Parathyroid adenoma (tissue), 2 donors: ENCODE results near the gene GOLGA8B.

Experiments used
- H2AFZ ChIP-seq: fragments of 300-600 bp; sonication (generic); one replicate; pipeline ENCODE4 v1.7.0; 2017; ENCODE audit warnings: antibody characterized with exemption, mild to moderate bottlenecking
- H3K27ac ChIP-seq: fragments of 300-600 bp; sonication (generic); one replicate; pipeline ENCODE4 v1.7.0; 2017
- H3K27me3 ChIP-seq: fragments of 300-600 bp; sonication (generic); one replicate; pipeline ENCODE4 v1.7.0; 2017; ENCODE audit warnings: low read length; ENCODE audit not compliant: control insufficient read depth, insufficient read depth
- H3K36me3 ChIP-seq: fragments of 300-600 bp; sonication (generic); one replicate; pipeline ENCODE4 v1.7.0; 2017; ENCODE audit warnings: low read length; ENCODE audit not compliant: control insufficient read depth, insufficient read depth
- H3K4me1 ChIP-seq: fragments of 300-600 bp; sonication (generic); one replicate; pipeline ENCODE4 v1.7.0; 2017; ENCODE audit warnings: control low read depth
- H3K4me2 ChIP-seq: fragments of 300-600 bp; sonication (generic); one replicate; pipeline ENCODE4 v1.7.0; 2017; ENCODE audit warnings: low read length
- H3K4me3 ChIP-seq: fragments of 300-600 bp; sonication (generic); one replicate; pipeline ENCODE4 v1.7.0; 2017; ENCODE audit warnings: low read depth, low read length
- H3K79me2 ChIP-seq: fragments of 300-600 bp; sonication (generic); one replicate; pipeline ENCODE4 v1.7.0; 2017; ENCODE audit warnings: control low read depth
- H3K9ac ChIP-seq: fragments of 300-600 bp; sonication (generic); one replicate; pipeline ENCODE4 v1.7.0; 2017; ENCODE audit warnings: mild to moderate bottlenecking
- H3K9me3 ChIP-seq: fragments of 300-600 bp; sonication (generic); one replicate; pipeline ENCODE4 v1.7.0; 2017; ENCODE audit warnings: low read length; ENCODE audit not compliant: control insufficient read depth
- TF ChIP-seq, protein P1 (sequence below): fragments of 300-600 bp; sonication (generic); IDR thresholded peaks from one replicate; pipeline ENCODE4 v1.7.0; 2017; ENCODE audit warnings: antibody characterized with exemption, mild to moderate bottlenecking
- donor health status: primary hyperparathyroidism.

The GOLGA8B gene

DNA sequence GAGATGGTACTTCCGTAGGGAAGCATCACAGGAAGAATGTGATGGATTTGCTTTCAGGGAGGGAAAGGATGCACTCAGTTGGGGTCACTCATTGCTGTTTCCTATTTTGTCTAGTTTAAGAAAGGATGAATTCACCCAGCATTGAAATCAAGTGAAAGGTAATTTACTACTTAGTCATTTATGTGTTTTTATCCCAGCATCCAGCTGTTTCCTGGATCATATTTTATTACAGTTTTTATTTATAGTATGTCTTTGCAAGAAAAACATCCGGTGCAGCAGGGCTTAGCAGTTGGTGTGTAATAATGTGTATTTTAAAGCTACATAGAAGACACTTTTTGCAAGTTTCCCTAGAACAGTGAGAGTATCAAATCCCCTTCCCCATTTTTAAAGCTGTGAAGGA, 37.4 kb upstream of the GOLGA8B start:
- Histone ChIP-seq H3K9ac (no peak overlapping the region), H3K4me1 (no peaks in the 10 kb centered on the region), H3K79me2 (no peaks in the 10 kb centered on the region), H3K4me2 (no peak overlapping the region), H3K27ac (no peak overlapping the region), H3K9me3 (no peaks in the 10 kb centered on the region), H3K4me3 (no peak overlapping the region), H2AFZ (no peak overlapping the region), H3K36me3 (no peaks in the 10 kb centered on the region), H3K27me3 (no peaks in the 10 kb centered on the region)
- TF ChIP-seq, protein P1, sequence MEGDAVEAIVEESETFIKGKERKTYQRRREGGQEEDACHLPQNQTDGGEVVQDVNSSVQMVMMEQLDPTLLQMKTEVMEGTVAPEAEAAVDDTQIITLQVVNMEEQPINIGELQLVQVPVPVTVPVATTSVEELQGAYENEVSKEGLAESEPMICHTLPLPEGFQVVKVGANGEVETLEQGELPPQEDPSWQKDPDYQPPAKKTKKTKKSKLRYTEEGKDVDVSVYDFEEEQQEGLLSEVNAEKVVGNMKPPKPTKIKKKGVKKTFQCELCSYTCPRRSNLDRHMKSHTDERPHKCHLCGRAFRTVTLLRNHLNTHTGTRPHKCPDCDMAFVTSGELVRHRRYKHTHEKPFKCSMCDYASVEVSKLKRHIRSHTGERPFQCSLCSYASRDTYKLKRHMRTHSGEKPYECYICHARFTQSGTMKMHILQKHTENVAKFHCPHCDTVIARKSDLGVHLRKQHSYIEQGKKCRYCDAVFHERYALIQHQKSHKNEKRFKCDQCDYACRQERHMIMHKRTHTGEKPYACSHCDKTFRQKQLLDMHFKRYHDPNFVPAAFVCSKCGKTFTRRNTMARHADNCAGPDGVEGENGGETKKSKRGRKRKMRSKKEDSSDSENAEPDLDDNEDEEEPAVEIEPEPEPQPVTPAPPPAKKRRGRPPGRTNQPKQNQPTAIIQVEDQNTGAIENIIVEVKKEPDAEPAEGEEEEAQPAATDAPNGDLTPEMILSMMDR, result no peak

DNA sequence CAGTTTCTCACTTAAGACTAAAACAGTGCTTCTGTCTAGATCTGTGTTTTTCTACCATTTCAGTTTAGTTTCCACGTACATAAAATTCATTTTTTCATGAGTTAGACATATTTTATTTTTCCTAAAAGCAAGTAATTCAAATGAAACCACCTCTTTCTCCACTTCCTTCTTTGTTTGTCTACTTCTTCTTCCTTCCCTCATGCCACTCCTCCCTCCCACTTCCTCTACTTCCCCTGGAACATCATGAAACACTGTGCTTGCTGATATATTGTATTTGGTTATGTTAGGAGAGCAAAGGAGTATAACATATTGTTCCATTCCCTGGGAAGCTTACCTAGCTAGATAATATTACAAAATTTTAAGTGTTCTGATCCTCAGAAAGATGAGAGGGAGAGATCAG, 36.7 kb upstream of the GOLGA8B start:
- Histone ChIP-seq H2AFZ (no peak overlapping the region), H3K79me2 (no peaks in the 10 kb centered on the region), H3K27ac (no peak overlapping the region), H3K9ac (no peak overlapping the region), H3K4me3 (no peak overlapping the region), H3K27me3 (no peaks in the 10 kb centered on the region), H3K4me2 (no peak overlapping the region), H3K36me3 (no peaks in the 10 kb centered on the region), H3K4me1 (no peaks in the 10 kb centered on the region), H3K9me3 (no peaks in the 10 kb centered on the region)
- TF ChIP-seq, protein P1, result no peak

DNA sequence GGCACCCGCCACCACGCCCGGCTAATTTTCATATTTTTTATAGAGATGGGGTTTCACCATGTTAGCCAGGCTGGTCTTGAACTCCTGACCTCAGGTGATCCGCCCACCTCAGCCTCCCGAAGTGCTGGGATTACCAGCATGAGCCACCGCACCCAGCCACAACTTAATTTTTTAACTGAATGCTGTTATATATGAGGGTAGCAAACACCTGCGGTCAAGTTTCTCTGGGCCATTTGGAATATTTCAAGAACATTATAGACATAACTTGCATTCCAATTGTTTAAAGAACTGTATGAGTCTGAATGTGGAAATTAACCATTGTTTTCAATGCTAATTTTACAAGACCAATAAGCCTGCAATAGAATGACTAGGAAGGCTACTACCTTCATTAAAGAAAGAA, 35.7 kb upstream of the GOLGA8B start:
- Histone ChIP-seq H2AFZ (no peak overlapping the region), H3K4me1 (no peaks in the 10 kb centered on the region), H3K9ac (no peak overlapping the region), H3K27me3 (no peaks in the 10 kb centered on the region), H3K4me2 (no peak overlapping the region), H3K36me3 (no peaks in the 10 kb centered on the region), H3K27ac (no peak overlapping the region), H3K4me3 (no peak overlapping the region), H3K79me2 (no peaks in the 10 kb centered on the region), H3K9me3 (no peaks in the 10 kb centered on the region)
- TF ChIP-seq, protein P1, result no peak

DNA sequence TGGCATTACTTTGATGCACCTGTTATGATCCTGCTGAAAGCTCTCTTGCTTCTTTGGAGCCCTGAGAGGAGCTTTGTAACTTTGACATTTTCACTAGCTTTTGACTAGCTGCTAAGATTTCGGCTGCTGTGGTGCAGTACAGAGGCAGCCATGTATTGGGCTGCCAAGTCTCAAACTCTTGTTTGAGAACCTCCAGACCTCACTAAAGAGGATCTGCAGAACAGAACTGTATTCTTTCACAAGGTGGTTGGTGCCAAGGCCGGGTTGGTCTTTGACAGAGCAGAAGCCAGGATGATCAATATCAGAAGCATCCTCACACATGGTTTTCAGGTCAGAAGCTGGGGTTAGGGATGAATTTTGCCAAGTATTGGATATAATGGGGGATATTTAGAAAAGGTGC, 34.6 kb upstream of the GOLGA8B start:
- Histone ChIP-seq H3K9me3 (no peaks in the 10 kb centered on the region), H3K79me2 (no peaks in the 10 kb centered on the region)

DNA sequence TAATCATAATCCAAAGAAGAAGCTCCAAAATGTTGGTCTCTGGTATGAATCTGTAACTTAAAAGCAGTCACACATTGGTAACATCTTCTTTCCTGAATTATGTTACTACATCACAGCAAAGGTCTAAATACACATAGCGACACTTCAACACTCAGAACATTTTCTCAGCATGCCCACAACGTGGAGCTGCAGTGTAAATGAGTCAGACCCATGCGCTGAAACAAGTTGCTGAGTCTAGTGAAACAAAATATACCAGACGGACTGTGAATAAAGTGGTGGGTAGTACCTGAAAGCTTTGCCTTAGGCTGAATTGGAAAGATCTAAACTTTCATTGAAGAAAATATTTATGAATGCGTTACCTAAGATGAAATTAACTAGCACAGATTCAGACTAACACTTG, 33.2 kb upstream of the GOLGA8B start:
- Histone ChIP-seq H3K4me2 (no peak overlapping the region), H3K4me1 (no peaks in the 10 kb centered on the region), H3K4me3 (no peak overlapping the region), H2AFZ (no peak overlapping the region), H3K36me3 (no peaks in the 10 kb centered on the region), H3K27ac (no peak overlapping the region), H3K27me3 (no peaks in the 10 kb centered on the region), H3K79me2 (no peaks in the 10 kb centered on the region), H3K9me3 (no peaks in the 10 kb centered on the region), H3K9ac (no peak overlapping the region)
- TF ChIP-seq, protein P1, result peak; percentile 16

More for the DNA sequence above, 34.6 kb upstream of the GOLGA8B start:
- Histone ChIP-seq H3K27me3 (no peaks in the 10 kb centered on the region), H3K4me3 (no peak overlapping the region), H2AFZ (no peak overlapping the region), H3K27ac (no peak overlapping the region), H3K36me3 (no peaks in the 10 kb centered on the region), H3K4me1 (no peaks in the 10 kb centered on the region), H3K9ac (no peak overlapping the region), H3K4me2 (no peak overlapping the region)
- TF ChIP-seq, protein P1, result no peak
